ENCODE measurements around the gene ATP5PD. TPM values are rescaled to one million over a fixed set of nuclear protein-coding genes. Genes with fewer than 3 reads are reported as not detected.

Gene ATP5PD
- total and polyA plus RNA-seq, 2 of the 8 experiments (the other 6 are each of a cell fraction or from before 2014, with no cell fraction given), result 335 to 407 TPM

DNA sequence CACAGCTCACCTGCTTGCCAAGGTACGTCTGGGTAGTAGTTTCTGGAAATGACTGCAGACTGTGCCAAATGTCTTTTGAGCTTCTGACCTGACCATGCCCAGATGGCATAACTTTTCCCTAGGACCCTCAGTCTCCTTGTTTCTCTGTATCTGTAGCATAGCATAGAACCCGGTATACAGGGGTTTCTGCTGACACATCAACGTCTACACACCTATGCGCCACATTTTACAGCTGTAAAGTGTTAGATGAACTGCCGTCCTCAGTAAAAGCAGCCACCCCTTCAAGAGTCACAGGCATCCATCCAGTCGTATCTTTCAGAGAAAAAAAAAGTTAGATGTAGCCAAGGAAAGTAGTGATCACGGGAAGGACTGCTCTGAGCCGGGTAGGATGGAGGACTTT lies 17.7 kb upstream of the ATP5PD start:
- H3K4me3 ChIP-seq (ENCODE audit: extremely low read depth in 1 of 4, insufficient read depth in 2 of 4, low read depth in 3 of 4, low read length in 4 of 4), result no peak overlapping the region
- H2AFZ ChIP-seq (ENCODE audit: low read length), result no peak overlapping the region
- no peak overlapping the region for H3K14ac ChIP-seq (ENCODE audit: insufficient read length)
- H2BK12ac ChIP-seq (ENCODE audit: low read depth, low read length), result no peak overlapping the region
- H3K4me2 ChIP-seq (ENCODE audit: insufficient read depth in 1 of 2, low read depth in 2 of 2, low read length in 2 of 2), result no peak overlapping the region
- 91% methylated on average over 8 of the region's 8 CpGs; no CpG with 5 or more reads in 1 of the 2 experiments for WGBS, 2 experiments (ENCODE audit: extremely low coverage in 1 of 2, insufficient coverage in 1 of 2, insufficient read length in 1 of 2, insufficient replicate concordance in 2 of 2, low coverage in 1 of 2, low lambda C conversion rate in 2 of 2, missing lambda C conversion rate in 1 of 2)
- ChIA-PET POLR2A (ENCODE audit: partially characterized antibody) (interaction anchor here (1.0 to 5.8 kb wide), 4 partner anchors 10 to 43 kb away, joined by 4 to 25 read pairs (median 6); no protein-coding TSS in a partner anchor), CTCF (ENCODE audit: partially characterized antibody) (interaction anchor here (0.6 to 8.1 kb wide), 19 partner anchors 8 to 129 kb away, joined by 3 to 81 read pairs (median 7); no protein-coding TSS in a partner anchor)
- TF ChIP-seq FOSL1 (IDR thresholded peaks at IDR 0.05; ENCODE audit: insufficient read depth, low read depth, low read length) (no peak), TAF7 (optimal IDR thresholded peaks at IDR 0.05; ENCODE audit: borderline replicate concordance, low read depth, low read length) (no peak), SP2 (IDR thresholded peaks at IDR 0.05; ENCODE audit: low read length) (no peak), CHD1 (IDR thresholded peaks at IDR 0.05; ENCODE audit: low read depth, low read length) (no peak), SIX5 (IDR thresholded peaks at IDR 0.05; ENCODE audit: low read depth, low read length) (no peak), RBBP5 (IDR thresholded peaks at IDR 0.05; ENCODE audit: borderline replicate concordance, low read depth, low read length) (no peak), TEAD4 (IDR thresholded peaks at IDR 0.05; ENCODE audit: low read depth, low read length) (no peak), BCL11A (IDR thresholded peaks at IDR 0.05; ENCODE audit: low read depth in 2 of 2, low read length in 2 of 2) (no peak), EZH2 (IDR thresholded peaks at IDR 0.05; ENCODE audit: low read depth, low read length, severe bottlenecking) (no peak)
- TF ChIP-seq, protein P1, sequence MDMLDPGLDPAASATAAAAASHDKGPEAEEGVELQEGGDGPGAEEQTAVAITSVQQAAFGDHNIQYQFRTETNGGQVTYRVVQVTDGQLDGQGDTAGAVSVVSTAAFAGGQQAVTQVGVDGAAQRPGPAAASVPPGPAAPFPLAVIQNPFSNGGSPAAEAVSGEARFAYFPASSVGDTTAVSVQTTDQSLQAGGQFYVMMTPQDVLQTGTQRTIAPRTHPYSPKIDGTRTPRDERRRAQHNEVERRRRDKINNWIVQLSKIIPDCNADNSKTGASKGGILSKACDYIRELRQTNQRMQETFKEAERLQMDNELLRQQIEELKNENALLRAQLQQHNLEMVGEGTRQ (IDR thresholded peaks at IDR 0.05; ENCODE audit: low read length), result no peak
- H3K27ac ChIP-seq (ENCODE audit: low read depth, low read length), result no peak overlapping the region
- H4K8ac ChIP-seq (ENCODE audit: extremely low read depth, insufficient read depth, low read length), result no peak overlapping the region
- H2AK5ac ChIP-seq (ENCODE audit: low read depth, low read length), result no peak overlapping the region
- H3K4ac ChIP-seq (replicated peaks; ENCODE audit: insufficient read length, low read depth, low read length), result no peak overlapping the region
- no peaks in the 10 kb centered on the region for H3K79me2 ChIP-seq (ENCODE audit: control insufficient read depth in 1 of 2, insufficient read depth in 2 of 2, low read length in 2 of 2)
- H3K9ac ChIP-seq (replicated peaks in 1 of 4; ENCODE audit: extremely low read depth in 1 of 4, low read depth in 3 of 4, low read length in 3 of 4), result no peak overlapping the region
- H3K23ac ChIP-seq (ENCODE audit: insufficient read length), result no peak overlapping the region
- no peak overlapping the region for H2BK5ac ChIP-seq (ENCODE audit: low read depth, low read length)
- no peak overlapping the region for H3K18ac ChIP-seq (ENCODE audit: extremely low read depth, low read length)
- no peak overlapping the region for H2BK15ac ChIP-seq (ENCODE audit: low read length)
- FAIRE-seq (no peak), DNase-seq (ENCODE audit: low read depth in 1 of 2, low spot score in 2 of 2) (no peak)
- H3K23me2 ChIP-seq (ENCODE audit: low read depth, low read length), result no peaks in the 10 kb centered on the region
- no peak overlapping the region for H4K91ac ChIP-seq (replicated peaks; ENCODE audit: insufficient read length, low read length)
- H4K5ac ChIP-seq (ENCODE audit: insufficient read length, low read depth, low read length), result no peak overlapping the region
- peaks cover 20 to 51% (median 42%) of the 10 kb centered on the region in 4 experiments for H3K36me3 ChIP-seq (ENCODE audit: control insufficient read depth in 2 of 4, insufficient read depth in 4 of 4, low read length in 3 of 4)
- no peak overlapping the region for H2BK120ac ChIP-seq (replicated peaks; ENCODE audit: low read depth, low read length)
- H3K56ac ChIP-seq (replicated peaks; ENCODE audit: insufficient read length, low read depth, low read length), result no peak overlapping the region
- no peak overlapping the region for H2BK20ac ChIP-seq (ENCODE audit: low read length)
- no peaks in the 10 kb centered on the region for H3K27me3 ChIP-seq (replicated peaks in 1 of 4; ENCODE audit: control insufficient read depth in 3 of 4, extremely low read depth in 1 of 4, insufficient read depth in 3 of 4, low read length in 3 of 4)
- peaks cover 2% of the 10 kb centered on the region; the same call in 1 of the 2 replicates for H3K79me1 ChIP-seq (ENCODE audit: low read depth, low read length)
- H3K9me3 ChIP-seq (ENCODE audit: insufficient read depth in 2 of 2, low read depth in 1 of 2, low read length in 1 of 2), result no peaks in the 10 kb centered on the region
- H4K20me1 ChIP-seq (replicated peaks in 1 of 2; ENCODE audit: control insufficient read depth in 1 of 2, insufficient read depth in 2 of 2, low read length in 2 of 2), result peaks cover 3 to 10% of the 10 kb centered on the region in 2 experiments
- H3K4me1 ChIP-seq (replicated peaks in 1 of 4; ENCODE audit: control insufficient read depth in 3 of 4, insufficient read depth in 4 of 4, low read length in 3 of 4), result no peaks in the 10 kb centered on the region; a peak in 1 of 7 replicates
